Measurements from ENCODE around the gene PAQR3.

PAQR3 gene

DNA sequence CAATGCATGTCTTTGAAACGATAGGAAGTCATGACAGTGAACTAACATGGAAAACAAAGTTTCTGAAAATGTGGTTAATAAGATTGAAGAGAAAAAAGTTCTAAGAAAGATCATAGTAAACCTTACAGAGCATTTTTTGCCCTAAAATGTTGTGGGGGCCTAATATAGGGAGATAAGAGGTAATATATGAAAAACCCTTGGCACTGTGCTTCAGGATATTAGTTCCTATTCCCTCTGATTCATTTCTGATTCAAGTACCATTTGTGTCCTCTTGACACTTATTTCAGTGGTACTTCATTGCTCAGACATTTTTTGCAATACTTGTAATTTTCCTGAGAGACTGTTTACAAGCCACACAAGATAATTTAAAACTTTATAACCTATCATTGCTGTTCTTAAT lies 35.1 kb downstream of the PAQR3 start:
- no peaks in the 10 kb centered on the region for H3K79me2 ChIP-seq (ENCODE audit: low read length)
- no peaks in the 10 kb centered on the region for H3K4me1 ChIP-seq (ENCODE audit: low read length)
- H3K9me2 ChIP-seq (replicated peaks; ENCODE audit: insufficient read depth, low read length) = no peaks in the 10 kb centered on the region
- no peak overlapping the region for H2AFZ ChIP-seq (ENCODE audit: low read length)
- no peak overlapping the region for H3K9ac ChIP-seq (ENCODE audit: low read length)
- no peak overlapping the region for H3K27ac ChIP-seq (ENCODE audit: low read length)
- DNase-seq = no peak
- no peaks in the 10 kb centered on the region for H4K20me1 ChIP-seq (ENCODE audit: insufficient read depth, low read length)
- H3K27me3 ChIP-seq (replicated peaks; ENCODE audit: insufficient read depth, low read length) = no peaks in the 10 kb centered on the region
- H3F3A ChIP-seq (ENCODE audit: insufficient read depth, low read length) = no peaks in the 10 kb centered on the region
- TF ChIP-seq EZH2phosphoT487 (IDR thresholded peaks at IDR 0.05; ENCODE audit: low read length) = no peak
- TF ChIP-seq, protein P1, sequence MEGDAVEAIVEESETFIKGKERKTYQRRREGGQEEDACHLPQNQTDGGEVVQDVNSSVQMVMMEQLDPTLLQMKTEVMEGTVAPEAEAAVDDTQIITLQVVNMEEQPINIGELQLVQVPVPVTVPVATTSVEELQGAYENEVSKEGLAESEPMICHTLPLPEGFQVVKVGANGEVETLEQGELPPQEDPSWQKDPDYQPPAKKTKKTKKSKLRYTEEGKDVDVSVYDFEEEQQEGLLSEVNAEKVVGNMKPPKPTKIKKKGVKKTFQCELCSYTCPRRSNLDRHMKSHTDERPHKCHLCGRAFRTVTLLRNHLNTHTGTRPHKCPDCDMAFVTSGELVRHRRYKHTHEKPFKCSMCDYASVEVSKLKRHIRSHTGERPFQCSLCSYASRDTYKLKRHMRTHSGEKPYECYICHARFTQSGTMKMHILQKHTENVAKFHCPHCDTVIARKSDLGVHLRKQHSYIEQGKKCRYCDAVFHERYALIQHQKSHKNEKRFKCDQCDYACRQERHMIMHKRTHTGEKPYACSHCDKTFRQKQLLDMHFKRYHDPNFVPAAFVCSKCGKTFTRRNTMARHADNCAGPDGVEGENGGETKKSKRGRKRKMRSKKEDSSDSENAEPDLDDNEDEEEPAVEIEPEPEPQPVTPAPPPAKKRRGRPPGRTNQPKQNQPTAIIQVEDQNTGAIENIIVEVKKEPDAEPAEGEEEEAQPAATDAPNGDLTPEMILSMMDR (IDR thresholded peaks at IDR 0.05; ENCODE audit: low read length) = no peak
- TF ChIP-seq EZH2 (optimal IDR thresholded peaks at IDR 0.05; ENCODE audit: low read depth, low read length) = no peak
- no peak overlapping the region for H3K4me2 ChIP-seq (ENCODE audit: low read depth, low read length)
- H3K9me3 ChIP-seq (replicated peaks; ENCODE audit: insufficient read depth, low read length) = no peaks in the 10 kb centered on the region
- no peak overlapping the region for H3K4me3 ChIP-seq (ENCODE audit: low read length)
- no peaks in the 10 kb centered on the region for H3K36me3 ChIP-seq (replicated peaks; ENCODE audit: insufficient read depth, low read length)

DNA sequence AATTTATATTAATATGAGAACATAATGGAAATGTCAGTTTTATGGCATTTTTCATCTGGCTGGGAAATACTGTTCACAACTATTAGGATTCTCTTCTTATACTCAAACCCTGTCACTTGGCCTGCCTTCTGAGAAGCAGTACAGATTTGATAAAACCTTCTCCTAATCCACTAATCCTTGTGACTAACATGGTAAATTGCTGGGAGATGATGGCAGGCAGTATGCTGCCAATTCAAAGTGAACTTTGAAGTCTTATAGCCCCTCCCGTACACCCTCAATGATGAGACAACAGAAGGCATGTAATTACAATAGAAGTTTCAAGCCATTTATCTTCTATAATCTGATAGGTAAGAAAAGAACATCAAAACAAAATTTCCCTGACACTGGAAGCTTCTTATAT lies 36.9 kb downstream of the PAQR3 start:
- H3K4me1 ChIP-seq (ENCODE audit: low read length) = no peaks in the 10 kb centered on the region
- no peaks in the 10 kb centered on the region for H3K79me2 ChIP-seq (ENCODE audit: low read length)
- no peak overlapping the region for H3K4me2 ChIP-seq (ENCODE audit: low read depth, low read length)
- no peak overlapping the region for H3K9ac ChIP-seq (ENCODE audit: low read length)
- no peaks in the 10 kb centered on the region for H3K36me3 ChIP-seq (replicated peaks; ENCODE audit: insufficient read depth, low read length)
- H3K27ac ChIP-seq (ENCODE audit: low read length) = no peak overlapping the region
- H3K9me3 ChIP-seq (replicated peaks; ENCODE audit: insufficient read depth, low read length) = no peaks in the 10 kb centered on the region
- DNase-seq = no peak
- no peak for TF ChIP-seq EZH2phosphoT487 (IDR thresholded peaks at IDR 0.05; ENCODE audit: low read length)
- no peak for TF ChIP-seq EZH2 (optimal IDR thresholded peaks at IDR 0.05; ENCODE audit: low read depth, low read length)
- TF ChIP-seq, protein P1 (IDR thresholded peaks at IDR 0.05; ENCODE audit: low read length) = no peak
- H4K20me1 ChIP-seq (ENCODE audit: insufficient read depth, low read length) = no peaks in the 10 kb centered on the region
- no peaks in the 10 kb centered on the region for H3K27me3 ChIP-seq (replicated peaks; ENCODE audit: insufficient read depth, low read length)
- no peaks in the 10 kb centered on the region for H3F3A ChIP-seq (ENCODE audit: insufficient read depth, low read length)
- H3K9me2 ChIP-seq (replicated peaks; ENCODE audit: insufficient read depth, low read length) = no peaks in the 10 kb centered on the region
- H3K4me3 ChIP-seq (ENCODE audit: low read length) = no peak overlapping the region
- no peak overlapping the region for H2AFZ ChIP-seq (ENCODE audit: low read length)

DNA sequence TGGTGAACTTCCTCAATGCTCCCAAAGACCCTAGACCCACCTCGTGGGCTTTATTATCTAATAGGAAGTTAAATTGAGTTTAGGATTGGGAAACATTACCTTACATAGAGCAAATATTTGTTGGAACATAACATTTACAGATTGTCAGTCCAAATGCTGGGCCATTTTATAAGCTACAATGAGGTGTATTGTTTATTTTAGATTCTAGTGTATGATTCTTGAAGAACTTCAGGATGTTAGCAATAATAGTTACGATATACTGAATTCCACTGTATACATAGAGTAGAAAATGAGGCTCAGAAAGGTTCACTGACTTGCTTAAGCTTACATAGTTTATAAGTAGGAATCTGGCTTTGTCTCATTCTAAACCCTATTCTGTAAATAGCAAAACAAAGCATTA lies 37.4 kb downstream of the PAQR3 start:
- no peak overlapping the region for H3K27ac ChIP-seq (ENCODE audit: low read length)
- H3F3A ChIP-seq (ENCODE audit: insufficient read depth, low read length) = no peaks in the 10 kb centered on the region
- H3K27me3 ChIP-seq (replicated peaks; ENCODE audit: insufficient read depth, low read length) = no peaks in the 10 kb centered on the region
- no peaks in the 10 kb centered on the region for H3K79me2 ChIP-seq (ENCODE audit: low read length)
- no peak overlapping the region for H3K4me2 ChIP-seq (ENCODE audit: low read depth, low read length)
- no peaks in the 10 kb centered on the region for H3K36me3 ChIP-seq (replicated peaks; ENCODE audit: insufficient read depth, low read length)
- DNase-seq = no peak
- no peak overlapping the region for H3K9ac ChIP-seq (ENCODE audit: low read length)
- H2AFZ ChIP-seq (ENCODE audit: low read length) = no peak overlapping the region
- H3K9me3 ChIP-seq (replicated peaks; ENCODE audit: insufficient read depth, low read length) = no peaks in the 10 kb centered on the region
- no peak overlapping the region for H3K4me3 ChIP-seq (ENCODE audit: low read length)
- H4K20me1 ChIP-seq (ENCODE audit: insufficient read depth, low read length) = no peaks in the 10 kb centered on the region
- no peaks in the 10 kb centered on the region for H3K9me2 ChIP-seq (replicated peaks; ENCODE audit: insufficient read depth, low read length)
- TF ChIP-seq, protein P1 (IDR thresholded peaks at IDR 0.05; ENCODE audit: low read length) = no peak
- H3K4me1 ChIP-seq (ENCODE audit: low read length) = no peaks in the 10 kb centered on the region

Measured in MM.1S (cell line).